Left ventricle myocardium inferior (tissue), 1 donor: ENCODE data around the gene ACOX3. TPM values are rescaled to one million over a fixed set of nuclear protein-coding genes. Genes with fewer than 3 reads are reported as not detected.
A peak's percentile ranks its signal among the peaks of the same experiment; 100 is the strongest.
"Not testable (repeated sequence)": the region's sequence is repeated elsewhere in the genome, so short reads cannot be mapped to it uniquely, and the experiment has no call there.

Source experiments
- DNase-seq: peaks from one replicate; pipeline ENCODE4 v3.0.0-alpha.2; 2020
- H3K27ac ChIP-seq: fragments of 200-600 bp; replicated peaks from 2 replicates; pipeline ENCODE4 v1.8.0; 2021
- H3K27me3 ChIP-seq: fragments of 200-600 bp; 2 replicates; pipeline ENCODE4 v1.8.0; 2021; ENCODE audit warnings: low read depth
- H3K36me3 ChIP-seq: fragments of 200-600 bp; 2 replicates; pipeline ENCODE4 v1.8.0; 2021
- H3K4me1 ChIP-seq: fragments of 200-600 bp; 2 replicates; pipeline ENCODE4 v1.8.0; 2021
- H3K4me3 ChIP-seq: fragments of 200-600 bp; 2 replicates; pipeline ENCODE4 v1.8.0; 2021; ENCODE audit warnings: mild to moderate bottlenecking, moderate library complexity
- H3K9me3 ChIP-seq: fragments of 200-600 bp; replicated peaks from 2 replicates; pipeline ENCODE4 v1.8.0; 2021
- CTCF ChIP-seq: fragments of 200-600 bp; IDR thresholded peaks from 2 replicates; pipeline ENCODE4 v1.8.0; 2021; ENCODE audit warnings: antibody characterized with exemption, mild to moderate bottlenecking, borderline replicate concordance
- intact Hi-C: fragments of 100-400 bp; cut with micrococcal nuclease; formaldehyde crosslinking; loops from one replicate; pipeline ENCODE4 v1.11.0; 2022
- long read RNA-seq: library from polyadenylated mRNA; unstranded; transcript quantifications from one replicate; pipeline ENCODE4 v2.0.0, GENCODE V29; 2021
- total RNA-seq: library from RNA; stranded (reverse); fragmentation: NEBNext Ultra II Directional; extraction: Animal tissue kit (Norgen Biotek cat#: 25700); gene quantifications from one replicate; pipeline ENCODE4 v1.2.1, GENCODE V29; 2021
- donor health status: DM: no; HTN: yes; CAD: no; lungs with severe emphysema.

Gene ACOX3
- total RNA-seq: 22.0 TPM
- long read RNA-seq, transcript ACOX3-203 (18 exons, 2,253 nt): major isoform, 25 of 44 reads
- long read RNA-seq, partial matches to known transcripts: 2 of 44 reads
- long read RNA-seq, other reads (novel, unspliced or antisense): 17 of 44 reads

GRCh38 chr4:8440492-8441311 lies at the start of gene ACOX3, which contains the start of gene TRMT44:
Gene ACOX3 (minus strand): TSS chr4:8440723. CDS start chr4:8416521, 24,202 bp downstream.
Gene TRMT44 (plus strand): TSS chr4:8440777. CDS start chr4:8440823, 46 bp downstream.
- H3K27ac ChIP-seq: peak within 1 kb of the TSS; percentile 98
- TF ChIP-seq CTCF: no peak
- peaks cover 81% of the 10 kb centered on the region for H3K4me1 ChIP-seq
- intact Hi-C loops: no loop called here
- peak within 1 kb of the TSS; percentile 100 for H3K4me3 ChIP-seq
- DNase-seq: peak; percentile 92
- H3K27me3 ChIP-seq: no peaks in the 10 kb centered on the region
- no peaks in the 10 kb centered on the region for H3K36me3 ChIP-seq
- no peaks in the 10 kb centered on the region for H3K9me3 ChIP-seq

- Histone ChIP-seq H3K4me3 (no peak overlapping the region), H3K36me3 (no peaks in the 10 kb centered on the region), H3K27me3 (no peaks in the 10 kb centered on the region), H3K4me1 (no peaks in the 10 kb centered on the region), H3K27ac (no peak overlapping the region), H3K9me3 (no peaks in the 10 kb centered on the region)
- no peak for DNase-seq
- no peak for TF ChIP-seq CTCF
- intact Hi-C loops: no loop called here
Observed at GRCh38 chr4:8488791-8489369, 48.4 kb upstream of the ACOX3 start.

- DNase-seq, H3K36me3 ChIP-seq, intact Hi-C loops, H3K4me1 ChIP-seq, H3K9me3 ChIP-seq, H3K27ac ChIP-seq, H3K27me3 ChIP-seq, H3K4me3 ChIP-seq: not testable (repeated sequence)
Observed at GRCh38 chr4:8486643-8487042, 46.1 kb upstream of the ACOX3 start.

GRCh38 chr4:8480221-8480620 lies 39.7 kb upstream of the ACOX3 start:
- Histone ChIP-seq H3K9me3 (no peaks in the 10 kb centered on the region), H3K36me3 (peaks cover 33% of the 10 kb centered on the region), H3K4me3 (no peak overlapping the region), H3K27me3 (no peaks in the 10 kb centered on the region), H3K4me1 (no peaks in the 10 kb centered on the region), H3K27ac (no peak overlapping the region)
- no peak for TF ChIP-seq CTCF
- intact Hi-C loops: no loop called here
- no peak for DNase-seq

GRCh38 chr4:8478801-8479744 lies 38.5 kb upstream of the ACOX3 start:
- peaks cover 33% of the 10 kb centered on the region for H3K36me3 ChIP-seq
- H3K4me1 ChIP-seq: no peaks in the 10 kb centered on the region
- no peaks in the 10 kb centered on the region for H3K9me3 ChIP-seq
- TF ChIP-seq CTCF: no peak
- intact Hi-C loops: no loop called here
- no peaks in the 10 kb centered on the region for H3K27me3 ChIP-seq
- no peak overlapping the region for H3K4me3 ChIP-seq
- DNase-seq: no peak
- H3K27ac ChIP-seq: no peak overlapping the region
